Putamen (tissue), 1 donor: Measurements from ENCODE around the gene TNRC18.
"Not testable (repeated sequence)": the region's sequence is repeated elsewhere in the genome, so short reads cannot be mapped to it uniquely, and the experiment has no call there.

Experiments
- DNase-seq: peaks from one replicate; pipeline ENCODE4 v3.0.0-alpha.2; 2016; ENCODE audit warnings: low spot score

TNRC18 gene

GRCh38 chr7:5375925-5376324, 47.7 kb downstream of the TNRC18 start:
- no peak for DNase-seq

GRCh38 chr7:5374464-5374863, 49.2 kb downstream of the TNRC18 start:
- DNase-seq, result no peak

GRCh38 chr7:5373300-5373699, 50.3 kb downstream of the TNRC18 start:
- no peak for DNase-seq

- no peak for DNase-seq
Measured at GRCh38 chr7:5370454-5371353, 52.9 kb downstream of the TNRC18 start.

GRCh38 chr7:5367661-5368060, 56.0 kb downstream of the TNRC18 start:
- no peak for DNase-seq

GRCh38 chr7:5365976-5366625, 57.5 kb downstream of the TNRC18 start:
- DNase-seq, result peak; percentile 87

- DNase-seq, result no peak
Measured at GRCh38 chr7:5363729-5364128, 59.9 kb downstream of the TNRC18 start.

- no peak for DNase-seq
Measured at GRCh38 chr7:5362466-5362865, 61.2 kb downstream of the TNRC18 start.

GRCh38 chr7:5361446-5362127, 62.0 kb downstream of the TNRC18 start:
- no peak for DNase-seq

GRCh38 chr7:5360971-5361370, 62.7 kb downstream of the TNRC18 start:
- DNase-seq, result no peak

- DNase-seq, result no peak
Measured at GRCh38 chr7:5360451-5360850, 63.2 kb downstream of the TNRC18 start.

GRCh38 chr7:5360021-5360420, 63.6 kb downstream of the TNRC18 start:
- not testable (repeated sequence) for DNase-seq

GRCh38 chr7:5359344-5359743, 64.3 kb downstream of the TNRC18 start:
- DNase-seq, result no peak

- no peak for DNase-seq
Measured at GRCh38 chr7:5357951-5358350, 65.7 kb downstream of the TNRC18 start.

GRCh38 chr7:5356751-5357119, 66.9 kb downstream of the TNRC18 start:
- DNase-seq, result no peak

GRCh38 chr7:5354460-5355232, 69.0 kb downstream of the TNRC18 start:
- no peak for DNase-seq

- DNase-seq, result no peak
Measured at GRCh38 chr7:5352440-5353010, 71.1 kb downstream of the TNRC18 start.

GRCh38 chr7:5351507-5352265, 71.9 kb downstream of the TNRC18 start:
- no peak for DNase-seq

GRCh38 chr7:5350600-5351385, 72.8 kb downstream of the TNRC18 start:
- DNase-seq, result no peak

GRCh38 chr7:5350174-5350463, 73.5 kb downstream of the TNRC18 start:
- no peak for DNase-seq
